Renal cortical epithelial cell (primary cell): Measurements from ENCODE around the gene ADAMTS4. TPM values are rescaled to one million over a fixed set of nuclear protein-coding genes. Genes with fewer than 3 reads are reported as not detected.

Experiments
- DNase-seq: peaks from one replicate; pipeline ENCODE4 v3.0.0-alpha.2; 2011; ENCODE audit warnings: low read depth
- total RNA-seq: library from RNA; depleted of rRNA; stranded (reverse); fragments of >200 nt; gene quantifications from 2 replicates; pipeline ENCODE4 v1.2.3, GENCODE V29; 2014

Gene ADAMTS4
- total RNA-seq, 1 donor from 2014 or later, result under 0.01 TPM

DNA sequence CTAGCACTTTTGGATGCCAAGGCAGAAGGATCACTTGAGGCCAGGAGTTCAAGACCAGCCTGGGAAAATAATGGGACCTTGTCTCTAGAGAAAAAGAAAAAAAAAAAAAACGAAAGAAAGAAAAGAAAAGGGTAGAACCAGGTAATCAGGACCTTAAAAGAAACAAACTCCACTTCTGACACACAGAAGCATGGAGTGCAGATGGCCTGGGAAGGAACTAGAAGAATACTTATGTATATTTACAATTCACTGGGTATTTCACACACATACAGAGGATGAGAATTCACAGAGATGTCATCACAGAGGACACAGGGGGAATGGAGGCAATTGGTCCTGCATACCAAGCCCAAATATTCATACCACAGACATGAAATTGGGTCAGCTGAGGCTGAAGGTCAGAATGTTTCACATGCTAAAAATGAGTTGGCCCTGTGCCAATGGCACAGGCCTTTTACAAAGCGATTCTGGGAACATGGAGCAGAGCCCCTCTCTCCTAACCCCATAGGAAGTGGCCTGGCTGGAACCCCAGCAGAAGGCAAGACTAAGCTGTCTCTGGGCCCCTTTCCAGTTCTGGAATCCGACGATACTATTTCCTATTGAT is 26.0 kb downstream of the ADAMTS4 start:
- DNase-seq, result no peak

DNA sequence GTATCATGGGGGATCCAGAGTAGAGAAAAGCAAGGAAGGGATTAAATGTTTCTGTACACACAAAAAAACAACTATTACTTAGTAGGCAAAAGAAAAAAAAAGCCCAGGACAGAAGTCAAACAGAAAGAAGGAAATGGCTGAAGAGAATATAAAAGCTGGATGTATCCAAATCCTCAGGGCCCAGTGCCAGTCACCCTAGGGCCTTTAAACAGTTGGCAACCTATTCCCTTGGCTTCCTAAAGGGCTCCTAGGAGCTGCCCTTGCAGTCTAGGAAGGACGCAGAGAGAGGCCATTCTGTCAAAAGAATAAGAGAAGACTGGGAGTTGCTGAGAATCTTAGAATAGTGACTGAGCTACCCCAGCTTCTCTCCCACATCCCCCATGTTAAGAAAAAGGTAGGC is 26.5 kb downstream of the ADAMTS4 start:
- DNase-seq, result no peak

DNA sequence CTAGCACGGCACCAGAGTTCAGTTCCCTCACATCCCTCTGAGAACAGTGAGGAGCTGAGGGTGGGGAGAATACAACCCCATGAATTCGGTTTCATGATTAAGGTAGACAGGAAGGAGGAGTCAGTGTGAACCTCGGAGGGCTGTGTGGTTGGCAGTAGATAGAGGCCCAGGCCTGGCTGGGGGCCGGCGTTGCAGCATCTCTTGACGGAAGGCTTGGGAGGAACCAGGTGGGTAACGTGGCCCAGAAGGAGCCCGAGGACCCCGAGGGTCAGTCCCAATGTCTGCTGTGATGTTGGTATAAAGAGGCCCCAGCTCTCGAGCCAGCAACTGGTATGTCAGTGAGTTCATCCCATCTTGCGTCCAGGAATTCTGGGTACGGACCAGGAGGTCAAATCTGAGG is 27.2 kb downstream of the ADAMTS4 start:
- DNase-seq, result no peak

DNA sequence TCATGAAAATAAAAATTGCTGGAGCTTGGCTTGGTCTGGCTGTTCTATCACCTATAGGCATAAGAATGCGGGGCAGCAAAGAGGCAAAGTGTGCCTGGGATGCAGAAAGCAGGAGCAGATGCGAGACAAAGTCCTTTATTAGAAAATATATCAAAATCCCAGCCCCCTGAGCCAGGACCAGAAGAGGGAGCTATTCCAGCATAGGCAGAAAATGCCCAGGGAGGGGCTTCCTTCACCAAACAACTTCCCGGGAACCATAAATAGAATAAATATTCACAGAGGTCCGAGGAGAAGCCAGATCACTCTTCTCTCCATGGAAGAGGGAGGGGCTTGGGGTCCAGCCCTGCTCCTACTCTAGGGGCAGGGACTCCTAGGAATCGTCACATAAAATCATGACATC is 27.7 kb downstream of the ADAMTS4 start:
- DNase-seq, result no peak

DNA sequence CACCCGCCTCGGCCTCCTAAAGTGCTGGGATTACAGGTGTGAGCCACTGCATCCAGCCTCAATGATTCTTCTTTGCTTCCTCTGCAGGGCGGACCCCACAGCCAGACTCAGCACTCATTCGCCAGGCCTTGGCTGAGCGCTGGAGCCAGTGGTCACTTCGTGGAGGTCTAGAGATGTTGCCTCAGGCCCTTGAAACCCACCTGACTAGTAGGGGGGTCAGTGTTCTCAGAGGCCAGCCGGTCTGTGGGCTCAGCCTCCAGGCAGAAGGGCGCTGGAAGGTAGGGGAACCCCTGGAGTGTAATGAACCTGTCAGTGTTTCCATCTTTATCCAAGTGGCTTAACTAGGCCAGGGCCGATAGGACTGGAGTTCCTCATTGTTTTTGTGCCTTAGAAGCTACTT is 29.9 kb downstream of the ADAMTS4 start:
- no peak for DNase-seq

DNA sequence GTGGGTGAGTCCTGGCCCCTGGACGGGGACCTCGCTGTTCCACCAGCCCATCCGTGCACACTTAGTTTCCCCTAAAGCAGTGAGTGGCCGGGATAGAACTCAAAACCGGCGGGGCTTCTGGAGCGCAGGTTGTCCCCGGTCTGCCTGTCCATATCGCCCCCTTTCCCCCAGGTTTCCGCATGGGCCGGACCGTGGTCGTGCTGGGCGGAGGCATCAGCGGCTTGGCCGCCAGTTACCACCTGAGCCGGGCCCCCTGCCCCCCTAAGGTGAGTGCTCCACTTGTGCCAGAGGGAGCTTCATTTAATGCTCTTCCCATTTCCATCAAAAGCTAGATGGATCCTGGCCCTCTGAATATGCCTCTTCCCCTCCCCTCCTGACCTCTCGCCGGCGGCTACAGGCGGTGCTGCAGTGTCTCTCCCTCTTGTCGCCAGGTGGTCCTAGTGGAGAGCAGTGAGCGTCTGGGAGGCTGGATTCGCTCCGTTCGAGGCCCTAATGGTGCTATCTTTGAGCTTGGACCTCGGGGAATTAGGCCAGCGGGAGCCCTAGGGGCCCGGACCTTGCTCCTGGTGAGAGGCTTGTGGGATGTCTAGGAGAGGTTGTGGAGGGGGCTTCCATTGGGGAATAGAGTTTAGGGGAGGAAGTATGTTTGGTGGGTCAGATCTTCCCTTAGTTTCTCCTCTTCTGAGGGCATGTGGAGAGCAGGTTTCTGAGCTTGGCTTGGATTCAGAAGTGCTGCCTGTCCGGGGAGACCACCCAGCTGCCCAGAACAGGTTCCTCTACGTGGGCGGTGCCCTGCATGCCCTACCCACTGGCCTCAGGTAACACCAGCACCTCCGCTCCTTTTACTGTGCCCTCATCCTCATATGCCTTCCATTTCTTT is 31.9 kb downstream of the ADAMTS4 start:
- DNase-seq, result no peak

DNA sequence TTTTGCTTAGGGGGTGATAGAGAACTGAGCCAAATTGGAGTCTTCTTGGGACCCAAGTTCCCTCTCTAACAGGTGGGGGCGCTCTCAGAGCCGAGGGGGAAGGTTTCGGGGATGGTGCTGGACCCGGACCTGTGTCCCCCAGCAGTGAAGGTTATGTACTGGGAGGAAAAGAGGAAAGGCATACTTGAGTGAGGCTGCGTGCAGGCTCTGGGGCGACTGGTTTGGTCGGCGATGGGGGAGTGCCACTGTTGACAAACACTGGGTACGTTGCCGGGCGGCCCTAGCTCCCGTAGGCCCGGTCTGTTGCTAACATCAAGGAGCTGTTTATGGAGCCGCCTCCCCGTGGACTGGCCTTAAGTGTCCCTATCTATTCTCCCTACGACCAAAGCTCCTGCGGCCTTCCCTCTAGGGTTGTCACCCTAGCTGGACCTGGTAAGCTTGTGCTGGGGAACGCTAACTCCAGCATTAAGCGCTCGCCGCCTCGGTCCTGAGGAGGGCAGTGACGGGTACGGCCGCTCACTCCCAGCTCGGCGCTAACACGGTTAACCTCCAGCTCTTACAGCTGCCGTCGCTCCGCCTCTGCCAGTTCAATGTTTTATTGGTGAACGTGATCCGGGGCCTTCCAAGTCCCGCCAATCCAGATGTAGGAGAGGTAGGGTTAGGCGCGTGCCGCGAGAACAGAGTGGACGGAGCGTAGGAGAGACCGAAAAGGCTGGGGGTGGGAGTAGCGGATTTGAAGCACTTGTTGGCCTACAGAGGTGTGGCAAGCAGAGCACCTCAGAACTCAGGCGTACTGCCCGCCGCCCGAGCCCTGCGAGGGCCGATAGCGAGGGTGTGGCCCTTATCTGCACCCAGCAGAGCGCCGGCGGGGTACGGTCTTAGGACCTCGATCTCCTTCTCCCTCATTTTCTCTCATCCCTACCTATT is 32.8 kb downstream of the ADAMTS4 start, which contains the start of gene PPOX:
PPOX (plus strand) TSS at position 685 of the 927 bp plus-strand sequence. CDS start 422 bp downstream, outside the sequence.
- peak; percentile 98 for DNase-seq

DNA sequence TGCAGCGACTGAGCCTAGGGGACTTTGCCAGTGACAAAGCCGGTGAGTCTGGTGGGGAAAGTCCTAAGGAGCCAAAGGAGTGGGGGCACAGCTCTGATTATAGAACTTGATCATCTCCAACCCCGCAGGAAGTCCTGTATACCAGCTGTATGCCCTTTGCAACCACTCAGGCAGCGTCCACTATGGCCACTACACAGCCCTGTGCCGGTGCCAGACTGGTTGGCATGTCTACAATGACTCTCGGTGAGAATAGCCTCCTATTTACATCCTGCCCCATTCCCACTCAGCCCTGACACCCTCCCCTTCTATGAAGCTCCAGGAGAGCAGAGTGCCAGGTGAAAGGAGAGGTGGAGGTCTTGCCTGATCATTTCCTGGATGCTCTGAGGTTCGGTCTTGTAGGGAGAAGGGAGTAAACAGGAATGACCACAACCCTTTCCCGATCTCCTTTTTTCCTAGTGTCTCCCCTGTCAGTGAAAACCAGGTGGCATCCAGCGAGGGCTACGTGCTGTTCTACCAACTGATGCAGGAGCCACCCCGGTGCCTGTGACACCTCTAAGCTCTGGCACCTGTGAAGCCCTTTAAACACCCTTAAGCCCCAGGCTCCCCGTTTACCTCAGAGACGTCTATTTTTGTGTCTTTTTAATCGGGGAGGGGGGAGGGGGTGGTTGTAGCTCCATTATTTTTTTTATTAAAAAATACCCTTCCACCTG is 33.8 kb downstream of the ADAMTS4 start:
- DNase-seq, result no peak

DNA sequence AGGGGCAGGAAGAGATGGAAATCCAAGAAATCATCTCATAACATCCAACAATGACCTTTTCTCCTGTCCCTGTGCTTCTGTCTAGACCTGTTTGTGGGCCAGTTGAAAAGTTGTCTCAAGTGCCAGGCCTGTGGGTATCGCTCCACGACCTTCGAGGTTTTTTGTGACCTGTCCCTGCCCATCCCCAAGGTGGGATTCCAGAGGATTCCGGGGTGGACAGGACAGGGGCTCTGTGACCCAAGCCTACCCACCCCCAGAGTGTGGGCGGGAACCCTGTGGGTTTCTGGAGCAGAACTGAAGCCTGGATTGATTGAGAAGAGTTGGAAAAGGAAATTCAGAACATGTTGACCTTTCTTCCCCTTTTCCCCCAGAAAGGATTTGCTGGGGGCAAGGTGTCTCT is 35.1 kb downstream of the ADAMTS4 start:
- no peak for DNase-seq

DNA sequence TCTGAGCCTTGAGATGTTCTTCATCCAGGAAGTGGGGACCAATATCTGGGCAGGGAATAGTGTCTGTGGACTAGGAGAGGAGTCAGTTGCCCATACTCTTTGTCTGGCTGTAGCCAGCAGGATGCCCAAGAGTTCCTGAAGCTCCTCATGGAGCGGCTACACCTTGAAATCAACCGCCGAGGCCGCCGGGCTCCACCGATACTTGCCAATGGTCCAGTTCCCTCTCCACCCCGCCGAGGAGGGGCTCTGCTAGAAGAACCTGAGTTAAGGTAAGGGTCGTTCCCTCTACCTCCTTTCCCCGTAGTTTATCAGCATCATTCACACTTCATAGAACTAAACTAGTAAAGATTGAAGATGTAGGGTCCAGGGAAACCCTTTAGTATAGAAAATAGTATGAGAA is 36.0 kb downstream of the ADAMTS4 start:
- no peak for DNase-seq

DNA sequence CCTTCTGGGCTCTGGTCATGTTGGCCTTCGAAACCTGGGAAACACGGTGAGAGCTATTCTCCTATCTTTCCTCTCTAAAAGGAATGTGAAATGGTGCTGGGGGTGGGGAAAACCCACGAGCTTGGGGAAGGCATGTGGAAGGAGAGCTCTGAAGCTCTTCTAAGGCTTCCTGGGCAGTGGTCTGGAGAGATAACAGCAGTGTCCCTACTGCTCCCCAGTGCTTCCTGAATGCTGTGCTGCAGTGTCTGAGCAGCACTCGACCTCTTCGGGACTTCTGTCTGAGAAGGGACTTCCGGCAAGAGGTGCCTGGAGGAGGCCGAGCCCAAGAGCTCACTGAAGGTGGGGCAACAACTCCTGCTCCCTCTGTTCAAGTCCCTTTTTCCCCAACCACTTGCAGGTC is 36.8 kb downstream of the ADAMTS4 start:
- no peak for DNase-seq

DNA sequence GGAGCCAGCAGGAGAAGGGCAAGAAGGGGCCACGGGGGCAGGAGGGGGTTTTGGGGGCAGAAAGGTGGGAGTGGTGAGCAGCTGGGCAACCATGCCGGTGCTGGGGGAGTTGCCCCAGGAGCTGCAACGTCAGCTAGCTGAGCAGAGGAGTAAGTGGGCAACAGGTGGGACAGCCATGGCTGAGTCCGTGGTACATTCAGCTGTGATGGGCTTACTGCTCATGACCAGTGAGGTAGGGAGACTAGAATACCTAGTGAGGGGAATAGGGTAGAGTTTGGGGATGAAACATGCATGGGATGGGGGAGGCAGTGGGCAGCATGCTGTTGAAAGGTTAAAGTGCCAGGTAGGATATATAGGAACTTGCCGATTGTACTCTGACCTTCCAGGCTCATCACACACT is 37.2 kb downstream of the ADAMTS4 start:
- no peak for DNase-seq

DNA sequence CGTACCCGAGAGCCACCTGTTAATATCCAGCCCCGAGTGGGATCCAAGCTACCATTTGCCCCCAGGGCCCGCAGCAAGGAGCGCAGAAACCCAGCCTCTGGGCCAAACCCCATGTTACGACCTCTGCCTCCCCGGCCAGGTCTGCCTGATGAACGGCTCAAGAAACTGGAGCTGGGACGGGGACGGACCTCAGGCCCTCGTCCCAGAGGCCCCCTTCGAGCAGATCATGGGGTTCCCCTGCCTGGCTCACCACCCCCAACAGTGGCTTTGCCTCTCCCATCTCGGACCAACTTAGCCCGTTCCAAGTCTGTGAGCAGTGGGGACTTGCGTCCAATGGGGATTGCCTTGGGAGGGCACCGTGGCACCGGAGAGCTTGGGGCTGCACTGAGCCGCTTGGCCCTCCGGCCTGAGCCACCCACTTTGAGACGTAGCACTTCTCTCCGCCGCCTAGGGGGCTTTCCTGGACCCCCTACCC is 38.1 kb downstream of the ADAMTS4 start:
- no peak for DNase-seq

DNA sequence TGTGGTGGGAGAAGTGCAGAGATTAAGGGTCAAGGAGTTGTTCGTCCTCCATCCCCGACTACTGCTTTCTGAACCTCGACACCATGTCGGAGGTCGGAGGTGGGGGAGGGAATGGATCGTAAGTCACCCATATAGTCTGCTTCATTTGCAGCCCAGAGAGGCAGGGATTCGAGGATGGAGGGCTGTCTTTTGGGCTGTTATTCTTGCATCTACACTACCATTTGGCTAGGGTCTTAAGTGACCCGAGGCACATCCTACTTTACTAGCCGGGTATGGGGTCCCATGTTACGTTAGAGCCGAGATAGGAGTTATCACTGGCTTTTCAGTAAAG is 39.0 kb downstream of the ADAMTS4 start:
- DNase-seq, result no peak

DNA sequence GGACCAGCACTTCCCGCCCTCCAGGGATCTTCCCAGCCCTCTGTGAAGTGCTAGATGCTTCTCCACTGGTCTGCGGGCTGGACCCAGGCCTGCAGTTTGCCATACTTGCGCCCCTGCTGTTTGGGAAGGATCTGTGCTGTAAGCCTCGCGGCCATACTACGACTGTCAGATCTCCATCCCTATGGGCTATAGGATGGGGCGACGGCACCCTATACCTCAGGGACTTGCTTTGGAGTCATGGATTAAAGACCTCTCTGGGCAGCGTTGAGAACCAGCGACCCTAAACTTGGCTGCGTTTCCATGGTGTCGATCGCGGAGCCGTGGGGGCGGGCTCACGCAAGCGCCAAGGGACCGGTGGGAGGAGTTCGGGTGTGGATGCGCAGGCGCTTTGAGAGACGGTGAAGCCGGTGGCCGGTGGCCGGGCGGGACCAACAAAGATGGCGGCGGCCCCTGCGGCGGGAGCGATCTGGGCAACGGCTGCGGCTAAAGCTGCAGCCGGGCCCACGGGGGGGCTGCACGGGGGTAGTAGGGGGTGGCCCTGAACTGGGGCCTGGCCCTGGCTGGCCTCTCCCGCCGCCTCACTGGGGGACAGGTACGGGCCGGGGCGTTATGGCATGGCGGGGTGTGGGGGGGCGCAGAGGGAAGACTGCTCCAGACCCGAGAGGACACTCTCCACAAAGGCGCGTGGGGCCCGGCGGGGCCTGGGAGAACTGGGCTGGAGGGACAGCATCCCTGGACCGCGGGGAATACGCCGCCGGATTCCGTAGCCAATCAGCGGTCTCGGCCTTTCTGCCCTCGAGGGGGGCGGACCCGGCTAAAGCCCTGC is 39.6 kb downstream of the ADAMTS4 start, which contains the start of gene USP21:
USP21 (plus strand) TSS at position 414 of the 826 bp plus-strand sequence. CDS start 1,141 bp downstream, outside the sequence.
- DNase-seq, result peak; percentile 69

DNA sequence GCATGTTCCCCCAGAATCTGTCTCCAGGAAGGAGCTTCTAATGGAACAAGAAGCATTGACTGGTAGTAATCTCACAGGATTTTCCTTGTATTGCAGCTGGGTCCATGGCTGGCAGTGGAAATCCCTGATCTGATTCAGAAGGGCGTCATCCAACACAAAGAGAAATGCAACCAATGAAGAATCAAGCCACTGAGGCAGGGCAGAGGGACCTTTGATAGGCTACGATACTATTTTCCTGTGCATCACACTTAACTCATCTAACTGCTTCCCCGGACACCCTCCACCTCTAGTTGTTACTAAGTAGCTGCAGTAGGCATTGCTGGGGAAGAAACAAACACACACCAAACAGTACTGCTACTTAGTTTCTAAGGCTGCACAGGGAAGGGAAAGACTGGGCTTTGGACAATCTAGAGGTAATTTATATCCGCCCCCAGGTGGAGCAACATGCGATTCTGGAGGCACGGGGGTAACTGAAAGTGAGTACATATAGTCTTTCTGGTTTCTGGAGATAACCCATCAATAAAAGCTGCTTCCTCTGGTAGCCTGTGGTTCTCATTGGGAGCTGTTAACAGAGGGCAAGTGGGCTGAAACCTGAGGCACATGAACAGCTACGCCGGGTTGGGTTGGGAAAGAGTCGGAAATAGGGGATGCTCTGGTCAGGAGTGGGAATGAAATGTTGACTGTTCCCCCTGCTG is 40.4 kb downstream of the ADAMTS4 start:
- DNase-seq, result no peak

DNA sequence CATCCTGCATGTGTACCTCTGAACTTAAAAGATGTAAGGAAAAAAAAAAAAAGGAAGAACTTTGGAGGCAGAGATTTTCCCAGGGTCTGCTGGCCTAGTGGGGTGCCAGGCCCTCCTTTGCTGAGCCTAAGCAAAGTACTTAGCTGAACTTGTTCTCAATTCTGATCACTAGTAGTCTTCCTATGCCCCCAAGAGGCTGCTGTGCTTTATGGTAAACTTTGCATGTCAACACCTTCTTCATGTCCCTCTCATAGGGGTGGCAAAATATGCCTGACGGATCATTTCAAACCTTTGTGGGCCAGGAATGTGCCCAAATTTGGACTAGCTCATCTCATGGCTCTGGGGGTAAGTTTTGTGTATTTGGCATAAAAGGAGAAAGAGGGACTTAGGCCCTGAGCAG is 41.0 kb downstream of the ADAMTS4 start:
- DNase-seq, result no peak

DNA sequence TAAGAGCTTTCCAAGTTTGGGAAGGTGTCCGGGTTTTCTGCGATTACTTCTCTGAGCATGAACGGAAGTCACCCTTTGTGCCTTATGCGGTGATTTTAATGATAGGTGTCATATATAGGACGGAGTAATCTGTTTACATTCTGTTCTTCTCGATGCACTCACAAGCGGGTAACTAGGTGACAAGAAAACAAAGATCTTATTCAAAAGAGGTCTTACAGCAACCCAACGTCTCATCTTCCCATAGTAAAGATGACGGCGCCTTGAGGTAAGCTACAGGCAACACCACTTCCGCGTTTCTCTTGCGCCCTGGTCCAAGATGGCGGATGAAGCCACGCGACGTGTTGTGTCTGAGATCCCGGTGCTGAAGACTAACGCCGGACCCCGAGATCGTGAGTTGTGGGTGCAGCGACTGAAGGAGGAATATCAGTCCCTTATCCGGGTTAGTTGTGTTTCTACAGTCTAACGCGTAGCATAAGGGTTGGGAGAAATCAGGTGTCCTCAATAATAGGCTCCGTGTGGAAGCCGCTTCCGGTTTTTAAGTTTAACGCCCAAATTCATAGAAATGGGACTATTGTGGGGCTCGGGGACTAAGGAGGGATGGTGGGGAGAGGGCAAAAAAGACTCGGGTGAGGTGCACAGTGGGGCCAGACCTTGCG is 45.0 kb downstream of the ADAMTS4 start, which contains the start of gene UFC1:
UFC1 (plus strand) TSS at position 297 of the 656 bp plus-strand sequence; CDS start at position 317, 20 bp downstream.
- DNase-seq, result peak; percentile 85

DNA sequence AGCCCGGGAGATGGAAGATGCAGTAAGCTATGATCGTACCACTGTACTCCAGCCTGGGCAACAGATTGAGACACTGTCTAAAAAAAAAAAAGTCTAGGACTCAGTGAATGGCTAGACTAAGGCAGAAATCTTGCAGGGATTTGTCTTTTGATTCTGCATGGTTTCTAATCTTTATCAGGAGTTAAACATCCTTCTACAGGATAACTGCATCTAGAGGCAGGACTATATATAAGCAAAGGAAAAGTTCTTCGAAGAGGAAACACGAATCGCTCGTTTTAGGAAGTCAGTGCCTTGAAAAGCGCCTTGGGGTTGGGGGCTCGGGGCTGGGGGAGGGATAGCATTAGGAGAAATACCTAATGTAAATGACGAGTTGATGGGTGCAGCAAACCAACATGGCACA is 45.7 kb downstream of the ADAMTS4 start:
- DNase-seq, result no peak
